Fibroblast of mammary gland (primary cell): ENCODE results near the gene ABRACL.
"Not testable (repeated sequence)": the region's sequence is repeated elsewhere in the genome, so short reads cannot be mapped to it uniquely, and the experiment has no call there.

Experiments used
- DNase-seq: peaks from one replicate; pipeline ENCODE4 v3.0.0-alpha.2; 2010; ENCODE audit warnings: low read depth
- H3K4me3 ChIP-seq: 2 replicates; pipeline ENCODE4 v1.5.1; 2011; ENCODE audit warnings: low read depth, mild to moderate bottlenecking, low read length, moderate library complexity; ENCODE audit not compliant: control insufficient read depth
- TF ChIP-seq, protein P1 (sequence below): conservative IDR thresholded peaks from 2 replicates; pipeline ENCODE4 v1.5.1; 2011; ENCODE audit warnings: low read depth, low read length, inconsistent platforms; ENCODE audit not compliant: control insufficient read depth, insufficient read depth

The ABRACL gene

GRCh38 chr6:139037490-139037889 lies 8.9 kb downstream of the ABRACL start:
- TF ChIP-seq, protein P1, sequence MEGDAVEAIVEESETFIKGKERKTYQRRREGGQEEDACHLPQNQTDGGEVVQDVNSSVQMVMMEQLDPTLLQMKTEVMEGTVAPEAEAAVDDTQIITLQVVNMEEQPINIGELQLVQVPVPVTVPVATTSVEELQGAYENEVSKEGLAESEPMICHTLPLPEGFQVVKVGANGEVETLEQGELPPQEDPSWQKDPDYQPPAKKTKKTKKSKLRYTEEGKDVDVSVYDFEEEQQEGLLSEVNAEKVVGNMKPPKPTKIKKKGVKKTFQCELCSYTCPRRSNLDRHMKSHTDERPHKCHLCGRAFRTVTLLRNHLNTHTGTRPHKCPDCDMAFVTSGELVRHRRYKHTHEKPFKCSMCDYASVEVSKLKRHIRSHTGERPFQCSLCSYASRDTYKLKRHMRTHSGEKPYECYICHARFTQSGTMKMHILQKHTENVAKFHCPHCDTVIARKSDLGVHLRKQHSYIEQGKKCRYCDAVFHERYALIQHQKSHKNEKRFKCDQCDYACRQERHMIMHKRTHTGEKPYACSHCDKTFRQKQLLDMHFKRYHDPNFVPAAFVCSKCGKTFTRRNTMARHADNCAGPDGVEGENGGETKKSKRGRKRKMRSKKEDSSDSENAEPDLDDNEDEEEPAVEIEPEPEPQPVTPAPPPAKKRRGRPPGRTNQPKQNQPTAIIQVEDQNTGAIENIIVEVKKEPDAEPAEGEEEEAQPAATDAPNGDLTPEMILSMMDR, result no peak

GRCh38 chr6:139044250-139044649 lies 15.7 kb downstream of the ABRACL start:
- no peak overlapping the region for H3K4me3 ChIP-seq
- DNase-seq, result no peak
- TF ChIP-seq, protein P1, result no peak

More at GRCh38 chr6:139037490-139037889, 8.9 kb downstream of the ABRACL start:
- peak; percentile 98 for DNase-seq
- H3K4me3 ChIP-seq, result no peak overlapping the region

DNA sequence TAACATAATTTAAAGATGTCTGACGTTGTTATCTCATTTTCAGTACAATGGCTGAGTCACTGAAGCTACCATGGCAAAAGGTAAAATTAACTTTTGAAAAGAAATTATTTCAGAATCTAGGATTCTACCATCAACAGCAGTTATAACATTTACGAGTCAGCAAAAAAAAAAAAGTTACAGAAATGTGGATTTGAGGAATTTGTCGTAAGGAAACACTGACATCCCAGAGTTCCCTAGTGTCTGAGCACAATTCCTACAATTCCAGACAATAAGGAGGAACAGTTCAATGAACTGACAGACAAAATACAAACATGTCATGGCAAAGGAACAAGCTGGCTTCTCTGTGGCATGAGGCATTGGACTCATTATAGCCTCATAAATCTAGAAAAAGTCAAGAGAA lies 19.1 kb downstream of the ABRACL start:
- TF ChIP-seq, protein P1, result no peak
- no peak overlapping the region for H3K4me3 ChIP-seq
- no peak for DNase-seq

- DNase-seq, H3K4me3 ChIP-seq: not testable (repeated sequence)
Observed at GRCh38 chr6:139048912-139049311, 20.4 kb downstream of the ABRACL start.

GRCh38 chr6:139050131-139050769 lies 21.7 kb downstream of the ABRACL start:
- not testable (repeated sequence) for DNase-seq, H3K4me3 ChIP-seq

- H3K4me3 ChIP-seq, result no peak overlapping the region
- TF ChIP-seq, protein P1, result no peak
- no peak for DNase-seq
Observed at GRCh38 chr6:139050770-139051313, 22.3 kb downstream of the ABRACL start.

DNA sequence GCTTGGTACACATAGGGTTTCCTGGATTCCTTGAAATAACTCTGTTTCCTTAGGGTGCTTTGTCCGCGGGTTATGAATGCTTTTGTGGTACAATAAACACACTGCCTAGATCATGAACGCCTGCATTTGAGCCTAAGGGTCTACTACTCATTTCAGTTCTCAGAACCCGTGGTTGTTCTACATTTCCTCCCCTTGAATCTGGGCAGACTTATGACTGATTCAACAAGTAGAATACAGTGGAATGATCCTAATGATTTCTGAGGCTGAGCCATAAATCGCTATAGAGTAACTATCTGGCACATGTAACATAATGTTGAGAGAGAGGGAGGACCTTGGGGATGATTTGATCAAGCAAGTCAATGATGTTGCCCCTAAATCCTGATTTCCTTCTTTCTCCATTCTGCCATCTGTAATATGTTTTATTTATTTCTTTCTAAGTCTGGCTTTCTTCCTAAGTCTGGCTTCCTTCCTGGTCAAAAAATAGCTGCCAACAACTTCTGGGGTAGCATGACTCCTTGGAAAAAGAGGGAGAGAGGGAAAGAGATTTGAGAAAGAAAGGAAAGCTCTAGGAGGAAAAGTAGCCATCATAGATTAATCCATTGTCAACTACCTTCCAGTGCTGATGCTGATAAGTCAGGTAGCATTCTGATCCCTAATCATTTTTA lies 23.0 kb downstream of the ABRACL start:
- TF ChIP-seq, protein P1, result no peak
- H3K4me3 ChIP-seq, result no peak overlapping the region
- no peak for DNase-seq
